HT1080 (cell line): ENCODE results near the gene DPP10. TPM values are rescaled to one million over a fixed set of nuclear protein-coding genes. Genes with fewer than 3 reads are reported as not detected.
"Not testable (repeated sequence)": the region's sequence is repeated elsewhere in the genome, so short reads cannot be mapped to it uniquely, and the experiment has no call there.

ENCODE experiments used
- DNase-seq: peaks from one replicate; pipeline ENCODE4 v3.0.0-alpha.2; 2015; ENCODE audit warnings: low read depth
- total RNA-seq: library from RNA; depleted of rRNA; stranded (reverse); fragments of >200 nt; shearing (Covaris generic); gene quantifications from 2 replicates; pipeline ENCODE4 v1.2.3, GENCODE V29; 2014

The DPP10 gene
- total RNA-seq, 1 experiment from 2014 or later, result not detected

DNA sequence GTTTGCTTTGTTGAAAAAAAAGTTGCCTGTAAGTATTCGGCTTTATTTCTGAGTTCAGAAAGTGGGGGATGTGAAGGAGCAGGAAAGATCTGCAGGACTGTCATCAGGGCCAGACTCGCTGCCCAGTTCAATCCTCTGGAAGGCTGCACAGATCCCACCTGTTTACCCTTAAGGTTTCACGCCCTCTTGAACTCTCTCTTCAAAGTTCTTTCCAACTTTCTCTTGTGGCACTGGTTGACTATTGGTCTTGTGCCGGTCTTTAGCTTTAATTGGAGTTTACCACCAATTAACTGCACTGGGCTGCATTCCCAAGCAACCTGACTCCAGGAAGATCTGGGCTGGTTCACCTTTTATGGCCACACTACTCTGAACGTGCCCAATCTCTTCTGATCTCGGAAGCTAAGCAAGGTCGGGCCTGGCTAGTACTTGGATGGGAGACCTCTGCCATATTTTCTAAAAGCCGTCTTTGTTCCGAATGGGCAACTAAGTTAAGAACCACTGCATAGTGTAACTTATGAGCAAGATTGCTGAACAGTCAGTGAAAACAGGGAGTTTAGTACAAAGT is 495.0 kb downstream of the DPP10 start:
- no peak for DNase-seq

DNA sequence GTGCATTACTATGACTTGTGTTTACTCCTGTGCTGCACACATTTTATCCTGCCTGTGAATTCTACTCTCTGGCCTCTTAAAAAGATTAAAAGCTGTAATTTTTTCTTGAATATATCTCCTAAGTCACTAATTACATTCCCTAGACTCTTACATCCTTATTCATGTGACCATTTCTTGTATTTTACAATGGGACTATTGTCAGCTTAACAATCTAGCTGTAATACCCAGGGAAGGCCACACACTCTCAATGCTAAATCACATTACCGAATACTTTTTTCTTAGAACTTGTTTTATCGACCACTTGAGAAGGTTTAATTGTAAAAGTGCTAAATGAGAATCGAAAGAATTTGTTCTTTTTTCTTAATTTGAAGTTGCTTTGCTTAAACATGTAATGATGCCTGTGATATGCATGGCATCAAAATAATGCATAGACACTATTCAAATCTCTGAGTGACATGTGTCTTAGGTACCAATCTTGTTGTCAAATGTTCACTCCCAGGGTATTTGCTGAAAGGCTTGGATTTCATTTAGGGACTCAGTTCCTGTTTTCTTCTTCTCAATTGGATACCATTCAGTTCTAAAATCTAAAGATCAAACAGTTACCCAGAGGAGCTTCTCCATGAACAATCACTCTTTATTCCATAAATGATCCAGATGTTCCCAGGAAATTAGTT is 498.5 kb downstream of the DPP10 start:
- no peak for DNase-seq

- no peak for DNase-seq
Measured at GRCh38 chr2:114949228-114949804, 506.9 kb downstream of the DPP10 start.

- DNase-seq, result no peak
Measured at GRCh38 chr2:114960389-114960788, 517.9 kb downstream of the DPP10 start.

- DNase-seq, result no peak
Measured at GRCh38 chr2:114962532-114962931, 520.1 kb downstream of the DPP10 start.

- no peak for DNase-seq
Measured at GRCh38 chr2:114968748-114969400, 526.4 kb downstream of the DPP10 start.

DNA sequence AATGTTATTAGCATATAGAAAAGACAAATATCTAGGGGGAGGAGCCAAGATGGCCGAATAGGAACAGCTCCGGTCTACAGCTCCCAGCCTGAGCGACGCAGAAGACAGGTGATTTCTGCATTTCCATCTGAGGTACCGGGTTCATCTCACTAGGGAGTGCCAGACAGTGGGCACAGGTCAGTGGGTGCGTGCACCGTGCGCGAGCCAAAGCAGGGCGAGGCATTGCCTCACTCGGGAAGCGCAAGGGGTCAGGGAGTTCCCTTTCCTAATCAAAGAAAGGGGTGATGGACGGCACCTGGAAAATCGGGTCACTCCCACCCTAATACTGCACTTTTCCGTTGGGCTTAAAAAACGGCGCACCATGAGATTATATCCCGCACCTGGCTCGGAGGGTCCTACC is 561.9 kb downstream of the DPP10 start:
- not testable (repeated sequence) for DNase-seq

DNA sequence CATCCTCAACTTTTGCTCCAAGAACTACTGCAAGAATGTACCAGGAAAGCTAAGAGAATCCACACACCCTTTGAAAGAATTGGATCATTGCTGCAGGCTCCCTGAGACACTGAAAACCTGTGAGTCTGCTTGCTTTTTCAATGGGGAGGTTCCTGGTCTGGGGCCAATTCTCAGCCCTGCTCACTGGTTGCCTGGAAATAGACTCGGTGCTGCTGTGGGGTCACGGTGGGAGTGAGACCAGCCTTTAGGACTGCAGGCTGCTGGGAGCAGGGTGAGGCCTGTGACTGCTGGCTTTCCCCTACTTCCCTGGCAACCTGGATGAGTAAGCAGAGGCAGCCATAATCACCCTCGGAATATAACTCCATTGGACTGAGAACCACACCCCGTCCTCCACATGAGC is 569.3 kb downstream of the DPP10 start:
- DNase-seq, result peak; percentile 1

- not testable (repeated sequence) for DNase-seq
Measured at GRCh38 chr2:115022013-115022412, 579.6 kb downstream of the DPP10 start.

DNA sequence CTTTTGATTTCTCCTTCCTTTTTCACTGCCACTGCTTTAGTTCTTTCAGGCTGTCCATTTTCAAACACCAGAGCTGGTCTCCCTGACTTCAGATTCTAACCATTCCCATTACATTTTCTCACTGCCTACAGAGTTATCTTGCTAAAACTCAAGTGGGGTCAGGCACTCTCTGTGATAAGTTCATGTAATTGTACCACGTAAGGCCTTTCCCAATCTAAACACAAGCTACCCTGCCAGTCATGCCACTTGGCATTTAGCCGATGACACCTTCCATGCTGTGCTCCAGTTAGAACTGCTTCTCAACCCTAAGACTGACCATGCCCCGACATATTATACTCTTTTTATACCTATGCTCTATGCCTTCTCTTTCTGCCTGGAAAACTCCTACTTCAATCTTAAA is 592.4 kb downstream of the DPP10 start:
- no peak for DNase-seq

- DNase-seq, result no peak
Measured at GRCh38 chr2:115036818-115037217, 594.4 kb downstream of the DPP10 start.

DNA sequence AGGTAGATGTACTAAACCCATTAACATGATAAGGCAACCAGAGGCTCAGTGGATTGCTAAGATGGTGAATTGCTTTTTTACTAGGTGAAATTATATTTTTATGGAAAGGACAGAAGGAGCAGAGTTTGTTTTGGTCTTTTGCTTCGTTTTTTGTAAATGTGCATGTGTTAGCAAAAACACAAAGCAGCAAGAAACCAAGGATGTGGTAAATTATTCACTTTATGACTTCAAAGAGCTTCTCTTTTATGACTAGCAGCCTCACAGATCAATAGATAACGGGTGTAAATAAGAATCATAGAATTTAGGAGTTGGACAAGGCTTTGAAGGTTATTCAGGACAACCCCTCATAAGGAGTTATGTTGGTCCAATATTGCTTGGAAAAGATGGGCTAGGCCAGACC is 615.0 kb downstream of the DPP10 start:
- DNase-seq, result no peak

- no peak for DNase-seq
Measured at GRCh38 chr2:115070002-115070401, 627.6 kb downstream of the DPP10 start.

DNA sequence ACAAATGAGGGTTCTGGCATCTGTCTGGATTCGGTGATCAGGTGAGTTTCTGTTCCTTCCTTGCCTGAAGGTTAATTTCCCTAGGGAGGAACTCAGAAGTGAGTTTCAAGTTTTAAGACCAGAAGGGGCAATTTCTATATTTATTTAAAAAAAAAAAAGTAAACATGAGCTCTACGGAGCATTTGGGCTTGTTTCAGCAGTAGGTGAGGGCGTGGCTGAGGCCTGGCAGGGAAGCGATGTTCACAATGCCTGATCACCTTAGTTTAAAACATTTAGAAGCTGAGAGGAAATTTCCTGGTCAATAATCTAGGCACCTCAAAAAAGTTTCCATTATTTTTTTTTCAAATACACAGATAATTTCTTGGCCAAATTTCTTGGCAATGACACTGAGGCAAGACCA is 629.1 kb downstream of the DPP10 start:
- no peak for DNase-seq

DNA sequence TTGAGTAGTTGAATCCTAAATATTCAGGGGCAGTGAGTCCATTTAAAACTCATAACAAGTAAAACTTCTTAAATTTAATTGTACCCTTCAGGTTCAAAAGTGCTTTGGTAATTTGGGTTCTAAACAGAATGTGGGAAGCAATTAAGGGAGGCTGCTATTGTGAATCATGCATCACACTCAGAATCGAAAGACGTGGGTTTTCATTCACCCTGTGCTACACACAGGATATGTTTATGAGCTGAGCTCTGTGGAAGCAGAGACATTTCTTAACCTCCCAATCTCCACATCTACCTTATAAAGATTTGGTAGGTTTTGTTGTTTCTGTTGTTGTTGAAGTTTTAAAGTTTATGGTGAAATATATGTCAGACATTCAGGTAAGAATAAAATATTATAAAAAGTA is 633.4 kb downstream of the DPP10 start:
- DNase-seq, result no peak

- no peak for DNase-seq
Measured at GRCh38 chr2:115077626-115078025, 635.2 kb downstream of the DPP10 start.

DNA sequence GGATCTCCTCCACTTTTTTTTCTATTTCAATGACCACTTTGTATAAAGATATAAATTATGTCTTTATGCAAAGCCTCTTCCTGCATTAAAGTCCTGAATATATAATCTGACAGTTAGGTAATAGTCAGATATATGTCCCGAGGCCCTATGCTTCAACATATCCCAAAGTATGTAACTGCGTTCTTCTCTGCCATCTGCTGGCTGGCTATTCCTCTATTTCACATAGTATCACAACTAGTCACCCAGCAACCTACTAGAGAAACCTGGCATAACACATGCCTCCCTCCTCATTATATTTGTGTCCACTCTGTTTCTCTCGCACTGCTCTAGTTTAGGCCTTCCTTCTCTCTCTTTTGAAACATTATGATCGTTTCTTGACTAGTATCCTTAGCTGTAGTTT is 640.8 kb downstream of the DPP10 start:
- peak; percentile 20 for DNase-seq

DNA sequence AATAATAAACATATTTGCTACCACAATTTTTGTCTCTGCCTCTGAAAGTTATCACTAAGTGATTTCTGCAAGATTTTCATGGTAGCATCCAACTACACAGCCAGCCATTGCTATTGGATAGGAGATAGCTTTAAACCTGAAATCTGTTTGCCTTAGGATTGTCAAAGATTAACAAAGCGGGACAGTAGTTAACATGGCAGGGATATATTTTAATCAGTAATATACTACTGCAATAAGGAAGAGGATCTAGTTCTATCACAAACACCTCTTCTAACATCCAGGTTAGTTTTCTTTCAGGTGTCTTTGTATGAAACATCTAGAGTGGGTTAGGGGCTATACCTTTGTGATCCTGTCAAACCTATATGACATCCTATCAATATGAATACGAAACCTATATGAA is 641.3 kb downstream of the DPP10 start:
- DNase-seq, result no peak

- no peak for DNase-seq
Measured at GRCh38 chr2:115084446-115084845, 642.0 kb downstream of the DPP10 start.

DNA sequence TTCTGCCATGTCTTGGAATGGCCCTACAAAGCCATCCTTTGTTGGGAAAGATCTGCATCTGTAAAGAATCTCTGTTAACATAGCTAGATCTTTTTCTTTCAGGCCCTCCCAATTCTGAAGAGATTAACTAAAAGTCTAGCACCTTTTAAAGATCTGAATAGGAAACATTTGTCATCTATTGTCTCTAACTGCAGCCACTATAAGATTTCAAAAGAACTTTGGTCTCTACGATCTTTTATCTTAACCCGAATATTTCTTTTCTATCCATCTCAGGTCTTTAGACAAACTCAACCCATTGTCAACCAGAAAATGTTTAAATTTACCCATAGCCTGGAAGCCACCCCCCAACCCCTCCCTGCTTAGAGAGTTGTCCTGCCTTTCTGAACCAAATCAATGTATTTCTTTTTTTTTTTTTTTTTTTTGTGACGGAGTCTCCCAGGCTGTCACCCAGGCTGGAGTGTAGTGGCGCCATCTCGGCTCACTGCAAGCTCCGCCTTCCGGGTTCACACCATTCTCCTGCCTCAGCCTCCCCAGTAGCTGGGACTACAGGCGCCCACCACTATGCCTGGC is 643.7 kb downstream of the DPP10 start:
- not testable (repeated sequence) for DNase-seq

DNA sequence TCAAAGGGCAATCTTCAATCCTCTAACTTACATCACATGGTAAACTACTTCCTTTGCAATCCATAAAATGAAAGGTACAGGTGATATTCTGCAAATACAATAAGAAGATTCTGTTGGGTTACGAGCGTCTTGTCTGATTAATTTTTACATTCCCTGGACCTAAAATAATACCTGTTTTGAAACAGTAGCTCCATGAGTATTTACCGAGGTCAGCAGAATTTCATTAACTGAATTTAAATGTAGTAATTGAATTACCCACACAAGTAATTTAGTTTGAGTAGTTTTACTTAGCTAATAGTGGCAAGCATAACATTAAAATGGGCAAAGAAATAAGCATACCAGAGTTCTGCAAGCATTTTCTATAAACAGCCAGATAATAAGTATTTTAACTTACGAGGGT is 652.0 kb downstream of the DPP10 start:
- DNase-seq, result no peak

- no peak for DNase-seq
Measured at GRCh38 chr2:115105966-115106365, 663.5 kb downstream of the DPP10 start.
